K562 (cell line): Measurements from ENCODE around the gene L3MBTL1. TPM values are rescaled to one million over a fixed set of nuclear protein-coding genes. Genes with fewer than 3 reads are reported as not detected.

Experiments
- ATAC-seq: fragments of 200-7000 bp; cut with Tn5 transposase; 3 replicates; pipeline ENCODE4 v1.9.1; 2020; ENCODE audit warnings: moderate library complexity
- BruUV-seq: library from RNA; stranded (reverse); fragments of 400-500 nt; replicated peaks from 2 replicates; lab custom pipeline; 2021; lab: Mats Ljungman, UMichigan
- CTCF ChIA-PET: fragments of 300-600 bp; formaldehyde crosslinking; extraction: SDS; loops from one replicate; lab custom pipeline; 2021; ENCODE audit warnings: low intra/inter-chr PET ratio; lab: Yijun Ruan, JAX
- POLR2A ChIA-PET: fragments of 300-600, 350-650 bp; sonication (Branson Sonifier 250); formaldehyde crosslinking; extraction: SDS; loops from one replicate; lab custom pipeline; 2021; ENCODE audit warnings: antibody characterized with exemption, inconsistent platforms; lab: Yijun Ruan, JAX
- DNase-seq, 4 experiments: peaks; one replicate each; pipeline versions ENCODE4 v3.0.0 to v3.0.0-alpha.2; 2011 to 2018; ENCODE audit warnings: low spot score in 3 of 4, mixed read lengths in 3 of 4; ENCODE audit errors: extremely low read depth in 1 of 4
- FAIRE-seq: peaks from 2 replicates; lab custom pipeline; 2011; peaks lifted over from hg19 to GRCh38; lab: Jason Lieb, UNC
- H2AFZ ChIP-seq: 2 replicates; pipeline ENCODE4 v1.6.0; 2011; ENCODE audit warnings: low read depth, low read length, control low read depth, inconsistent platforms
- H3K27ac ChIP-seq: fragments of 200-600 bp; 3 replicates; pipeline ENCODE4 v1.8.0; 2011; ENCODE audit warnings: low read depth, mild to moderate bottlenecking, control low read depth, inconsistent platforms, low read length, moderate library complexity, mixed read lengths; ENCODE audit errors: extremely low read depth
- H3K27me3 ChIP-seq, 2 experiments: fragments of 300-600 bp in 1 of 2; 2 replicates in 1 of 2; 3 replicates in 1 of 2; pipeline versions ENCODE4 v1.6.0 to v1.8.0; 2011; ENCODE audit warnings: inconsistent platforms in 2 of 2, low read length in 2 of 2, mild to moderate bottlenecking in 1 of 2, mixed read lengths in 1 of 2, moderate library complexity in 1 of 2; ENCODE audit not compliant: control insufficient read depth in 2 of 2, insufficient read depth in 2 of 2
- H3K36me3 ChIP-seq: fragments of 300-600 bp; 3 replicates; pipeline ENCODE4 v1.8.0; 2011; ENCODE audit warnings: mild to moderate bottlenecking, low read length, inconsistent platforms; ENCODE audit not compliant: control insufficient read depth, insufficient read depth
- H3K4me1 ChIP-seq, 2 experiments: fragments of 200-600 bp in 1 of 2; replicated peaks in 1 of 2; 2 replicates in 1 of 2; 3 replicates in 1 of 2; pipeline versions ENCODE4 v1.5.1 to v1.8.0; 2011; ENCODE audit warnings: inconsistent platforms in 2 of 2, low read length in 2 of 2, mild to moderate bottlenecking in 1 of 2, mixed read lengths in 1 of 2, moderate library complexity in 1 of 2; ENCODE audit not compliant: control insufficient read depth in 2 of 2, insufficient read depth in 2 of 2
- H3K4me2 ChIP-seq: 2 replicates; pipeline ENCODE4 v1.6.1; 2011; ENCODE audit warnings: low read length, control low read depth, inconsistent platforms, mixed read lengths; ENCODE audit not compliant: insufficient read depth
- H3K4me3 ChIP-seq: fragments of 200-600 bp; sonication (generic), shearing (Covaris generic); 2 replicates; pipeline ENCODE4 v1.5.1; 2016; ENCODE audit warnings: control low read depth, inconsistent platforms
- H3K79me2 ChIP-seq: fragments of 200-600 bp; 3 replicates; pipeline ENCODE4 v1.8.0; 2011; ENCODE audit warnings: low read length, inconsistent platforms; ENCODE audit not compliant: control insufficient read depth, insufficient read depth
- H3K9ac ChIP-seq, 2 experiments: 2 replicates each; pipeline versions ENCODE4 v1.6.0 to v1.6.1; 2011; ENCODE audit warnings: low read depth in 2 of 2, low read length in 2 of 2, control low read depth in 1 of 2, inconsistent platforms in 1 of 2, mild to moderate bottlenecking in 1 of 2, mixed read lengths in 1 of 2; ENCODE audit not compliant: insufficient read depth in 1 of 2
- H3K9me1 ChIP-seq: one replicate; pipeline ENCODE4 v1.6.0; 2011; ENCODE audit warnings: inconsistent platforms, mild to moderate bottlenecking, low read length, moderate library complexity; ENCODE audit not compliant: control insufficient read depth, insufficient read depth
- H3K9me3 ChIP-seq: replicated peaks from 2 replicates; pipeline ENCODE4 v1.5.1; 2011; ENCODE audit warnings: low read depth, low read length, inconsistent platforms; ENCODE audit not compliant: control insufficient read depth, insufficient read depth
- H4K20me1 ChIP-seq: replicated peaks from 2 replicates; pipeline ENCODE4 v1.6.1; 2011; ENCODE audit warnings: low read length, inconsistent platforms, mixed read lengths; ENCODE audit not compliant: control insufficient read depth, insufficient read depth
- ARID1B ChIP-seq: fragments of 450-650 bp; IDR thresholded peaks from 2 replicates; pipeline ENCODE4 v1.6.1; 2016; ENCODE audit warnings: antibody characterized with exemption, mild to moderate bottlenecking, inconsistent platforms
- BRD9 ChIP-seq: fragments of 450-650 bp; IDR thresholded peaks from 2 replicates; pipeline ENCODE4 v1.6.1; 2018; ENCODE audit warnings: low read depth; ENCODE audit not compliant: partially characterized antibody
- CBX5 ChIP-seq: IDR thresholded peaks from 2 replicates; pipeline ENCODE4 v1.6.1; 2014; ENCODE audit warnings: low read depth, borderline replicate concordance
- EZH2 ChIP-seq: IDR thresholded peaks from 2 replicates; pipeline ENCODE4 v1.6.1; 2012; ENCODE audit warnings: low read depth, mild to moderate bottlenecking, inconsistent platforms, low read length, borderline replicate concordance
- JUND ChIP-seq, 2 experiments: IDR thresholded peaks; 2 replicates in 1 of 2; 3 replicates in 1 of 2; pipeline ENCODE4 v1.6.1; 2011; ENCODE audit warnings: borderline replicate concordance in 2 of 2, low read depth in 2 of 2, low read length in 2 of 2, improper control_type of control experiment in 1 of 2, missing biosample characterization in 1 of 2, missing genetic modification characterization in 1 of 2, missing genetic modification reagents in 1 of 2
- MYBL2 ChIP-seq, 2 experiments: fragments of 450-650 bp in 1 of 2; sonication (generic) in 1 of 2; formaldehyde crosslinking in 1 of 2; IDR thresholded peaks; 2 replicates each; pipeline versions ENCODE4 v1.6.1 to v1.8.1; 2017 to 2022; ENCODE audit warnings: borderline replicate concordance in 1 of 2, inconsistent platforms in 1 of 2, low read depth in 1 of 2, mild to moderate bottlenecking in 1 of 2, missing genetic modification reagents in 1 of 2, moderate library complexity in 1 of 2
- RCOR1 ChIP-seq, 2 experiments: IDR thresholded peaks; 2 replicates each; pipeline ENCODE4 v1.6.1; 2012; ENCODE audit warnings: low read depth in 2 of 2, low read length in 2 of 2, borderline replicate concordance in 1 of 2, improper control_type of control experiment in 1 of 2
- RFX1 ChIP-seq: fragments of 450-650 bp; IDR thresholded peaks from 2 replicates; pipeline ENCODE4 v1.6.1; 2016; ENCODE audit warnings: mild to moderate bottlenecking, moderate library complexity
- STAT5B ChIP-seq: fragments of 250-450 bp; sonication (Bioruptor Pico); IDR thresholded peaks from 2 replicates; pipeline ENCODE4 v1.8.0; 2021; ENCODE audit warnings: mild to moderate bottlenecking, inconsistent platforms
- TCF3 ChIP-seq: sonication (generic); formaldehyde crosslinking; IDR thresholded peaks from 2 replicates; pipeline ENCODE4 v1.4.0; 2020; ENCODE audit warnings: mild to moderate bottlenecking, missing genetic modification reagents
- ZNF324 ChIP-seq: fragments of 250-450 bp; sonication (Bioruptor Pico); IDR thresholded peaks from 2 replicates; pipeline ENCODE4 v1.4.0; 2020; ENCODE audit warnings: mild to moderate bottlenecking
- ZNF699 ChIP-seq: fragments of 250-450 bp; sonication (Bioruptor Pico); IDR thresholded peaks from 2 replicates; pipeline ENCODE4 v1.8.0; 2021; ENCODE audit warnings: mild to moderate bottlenecking, moderate library complexity; ENCODE audit not compliant: insufficient replicate concordance
- WGBS: fragments of 100-300 bp; shearing (Covaris generic); methylation state at CpG from one replicate; pipeline ENCODE4 v1.1.6; 2016; ENCODE audit warnings: low coverage, mixed read lengths; ENCODE audit not compliant: insufficient coverage; ENCODE audit errors: missing lambda C conversion rate; 5-methylcytosine and 5-hydroxymethylcytosine counted together
- in situ Hi-C: fragments of 300-500 bp; cut with MboI; formaldehyde crosslinking; loops from 4 replicates; pipeline ENCODE4 v1.15.0; 2018; ENCODE audit warnings: inconsistent platforms, mixed read lengths
- intact Hi-C: fragments of 100-400 bp; cut with micrococcal nuclease; formaldehyde crosslinking; loops from 2 replicates; pipeline ENCODE4 v1.14.2; 2022
- polyA plus RNA-seq, 8 experiments: library from polyadenylated mRNA; depleted of rRNA in 4 of 8; stranded (reverse) in 5 of 8; unstranded in 3 of 8; fragments of >200 nt; fragmentation: Nextera tagmentation in 2 of 8; fragmentation: Illumina TruSeq in 1 of 8; extraction: Ambion mirVana in 2 of 8; extraction: Trizol in 1 of 8; gene quantifications; 2 replicates each; pipeline versions ENCODE4 v1.2.1 to v1.2.3, GENCODE V29; 2011 to 2014; ENCODE audit warnings: inconsistent platforms in 1 of 8, missing spikeins in 1 of 8
- total RNA-seq, 7 experiments: library from RNA; depleted of rRNA in 6 of 7; stranded (reverse); fragments of >200 nt in 6 of 7; fragmentation: Illumina TruSeq in 2 of 7; extraction: Trizol in 2 of 7; gene quantifications; 2 replicates each; pipeline versions ENCODE4 v1.2.1 to v1.2.3, GENCODE V29; 2011 to 2021; ENCODE audit warnings: low replicate concordance in 1 of 7
- TF ChIP-seq, protein P1 (sequence below): fragments of 150-350 bp; conservative IDR thresholded peaks from 2 replicates; pipeline ENCODE4 v1.6.1; 2014; ENCODE audit warnings: low read length
- TF ChIP-seq, protein P2 (sequence below): fragments of 450-650 bp; IDR thresholded peaks from 2 replicates; pipeline ENCODE4 v1.6.1; 2014; ENCODE audit warnings: low read depth, mild to moderate bottlenecking, moderate library complexity, borderline replicate concordance

L3MBTL1 gene
- total and polyA plus RNA-seq, 9 of the 15 experiments (the other 6 are each of a cell fraction or from before 2014, with no cell fraction given): 0.77 to 10.0 (median 4.4) TPM

DNA sequence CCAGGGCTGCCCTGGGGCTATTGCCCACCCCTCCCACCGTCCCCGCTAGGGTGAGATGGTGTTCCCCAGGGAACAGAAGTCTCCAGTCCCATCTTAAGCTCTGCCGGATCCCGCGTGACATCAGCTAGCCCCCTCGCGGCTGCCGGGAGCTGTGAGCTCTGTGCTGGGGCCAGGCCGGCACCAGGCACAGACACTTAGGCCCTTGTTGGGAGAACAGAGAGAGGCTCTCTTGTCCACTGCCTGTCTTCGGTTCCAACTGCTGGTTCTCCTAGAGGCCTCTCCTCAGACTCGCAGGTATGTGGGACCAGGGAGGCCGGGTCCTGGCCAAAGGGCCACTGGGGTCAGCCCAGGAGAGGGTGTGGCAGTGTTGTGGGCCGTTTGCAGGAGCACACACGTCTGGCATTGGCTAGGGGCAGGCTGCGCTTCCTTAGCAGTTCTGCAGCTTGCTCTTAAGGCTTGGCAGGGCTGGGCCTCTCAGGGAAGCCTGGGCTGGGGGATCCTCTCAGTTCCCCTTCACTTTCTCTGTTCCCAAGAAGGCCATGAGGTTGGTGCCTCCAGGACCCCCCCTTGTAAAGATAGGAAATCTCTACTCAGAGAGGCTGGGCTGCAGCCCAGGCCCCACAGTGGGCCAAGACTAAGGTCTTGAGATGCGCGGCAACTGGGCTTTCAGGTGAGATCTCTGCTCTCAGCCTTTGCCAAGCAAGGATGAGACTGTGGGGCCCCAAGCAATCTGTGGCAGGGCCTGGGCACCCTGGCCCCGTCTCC lies 57.7 kb downstream of the L3MBTL1 start:
- in situ Hi-C loops: no loop called here

More for the DNA sequence above, 57.7 kb downstream of the L3MBTL1 start:
- ATAC-seq: peak; percentile 13; the same call in 1 of the 3 replicates
- H2AFZ ChIP-seq: peak overlapping the region; percentile 19; the same call in 1 of the 2 replicates
- no peak for TF ChIP-seq RCOR1 (IDR thresholded peaks at IDR 0.05; ENCODE audit: borderline replicate concordance in 1 of 2, low read depth in 2 of 2, low read length in 2 of 2)
- TF ChIP-seq ZNF699 (CRISPR knock-in tag): no peak
- no peak for TF ChIP-seq ZNF324 (CRISPR knock-in tag)
- TF ChIP-seq TCF3 (CRISPR knock-in tag): no peak
- no peak for TF ChIP-seq BRD9
- no peak for TF ChIP-seq MYBL2 (IDR thresholded peaks at IDR 0.05; ENCODE audit: low read depth)
- TF ChIP-seq MYBL2 (CRISPR knock-in tag; IDR thresholded peaks at IDR 0.05; ENCODE audit: borderline replicate concordance): no peak
- TF ChIP-seq CBX5: no peak
- TF ChIP-seq RFX1: no peak
- no peak for TF ChIP-seq ARID1B
- TF ChIP-seq STAT5B: no peak
- no peak for TF ChIP-seq JUND (IDR thresholded peaks at IDR 0.05; ENCODE audit: borderline replicate concordance, low read depth, low read length)
- TF ChIP-seq JUND (tag; IDR thresholded peaks at IDR 0.05; ENCODE audit: borderline replicate concordance, low read depth, low read length): no peak
- no peak for TF ChIP-seq EZH2
- TF ChIP-seq, protein P1, sequence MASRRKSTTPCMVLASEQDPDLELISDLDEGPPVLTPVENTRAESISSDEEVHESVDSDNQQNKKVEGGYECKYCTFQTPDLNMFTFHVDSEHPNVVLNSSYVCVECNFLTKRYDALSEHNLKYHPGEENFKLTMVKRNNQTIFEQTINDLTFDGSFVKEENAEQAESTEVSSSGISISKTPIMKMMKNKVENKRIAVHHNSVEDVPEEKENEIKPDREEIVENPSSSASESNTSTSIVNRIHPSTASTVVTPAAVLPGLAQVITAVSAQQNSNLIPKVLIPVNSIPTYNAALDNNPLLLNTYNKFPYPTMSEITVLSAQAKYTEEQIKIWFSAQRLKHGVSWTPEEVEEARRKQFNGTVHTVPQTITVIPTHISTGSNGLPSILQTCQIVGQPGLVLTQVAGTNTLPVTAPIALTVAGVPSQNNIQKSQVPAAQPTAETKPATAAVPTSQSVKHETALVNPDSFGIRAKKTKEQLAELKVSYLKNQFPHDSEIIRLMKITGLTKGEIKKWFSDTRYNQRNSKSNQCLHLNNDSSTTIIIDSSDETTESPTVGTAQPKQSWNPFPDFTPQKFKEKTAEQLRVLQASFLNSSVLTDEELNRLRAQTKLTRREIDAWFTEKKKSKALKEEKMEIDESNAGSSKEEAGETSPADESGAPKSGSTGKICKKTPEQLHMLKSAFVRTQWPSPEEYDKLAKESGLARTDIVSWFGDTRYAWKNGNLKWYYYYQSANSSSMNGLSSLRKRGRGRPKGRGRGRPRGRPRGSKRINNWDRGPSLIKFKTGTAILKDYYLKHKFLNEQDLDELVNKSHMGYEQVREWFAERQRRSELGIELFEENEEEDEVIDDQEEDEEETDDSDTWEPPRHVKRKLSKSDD: no peak
- TF ChIP-seq, protein P2, sequence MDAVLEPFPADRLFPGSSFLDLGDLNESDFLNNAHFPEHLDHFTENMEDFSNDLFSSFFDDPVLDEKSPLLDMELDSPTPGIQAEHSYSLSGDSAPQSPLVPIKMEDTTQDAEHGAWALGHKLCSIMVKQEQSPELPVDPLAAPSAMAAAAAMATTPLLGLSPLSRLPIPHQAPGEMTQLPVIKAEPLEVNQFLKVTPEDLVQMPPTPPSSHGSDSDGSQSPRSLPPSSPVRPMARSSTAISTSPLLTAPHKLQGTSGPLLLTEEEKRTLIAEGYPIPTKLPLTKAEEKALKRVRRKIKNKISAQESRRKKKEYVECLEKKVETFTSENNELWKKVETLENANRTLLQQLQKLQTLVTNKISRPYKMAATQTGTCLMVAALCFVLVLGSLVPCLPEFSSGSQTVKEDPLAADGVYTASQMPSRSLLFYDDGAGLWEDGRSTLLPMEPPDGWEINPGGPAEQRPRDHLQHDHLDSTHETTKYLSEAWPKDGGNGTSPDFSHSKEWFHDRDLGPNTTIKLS: no peak
- no peak overlapping the region for H3K4me3 ChIP-seq
- H3K9me3 ChIP-seq: no peaks in the 10 kb centered on the region
- intact Hi-C loops: no loop called here
- WGBS: 69% methylated on average over 18 of the region's 18 CpGs
- no peak overlapping the region for H3K4me2 ChIP-seq
- H3K27ac ChIP-seq: no peak overlapping the region
- H3K27me3 ChIP-seq: no peaks in the 10 kb centered on the region
- no TSS peak for BruUV-seq
- FAIRE-seq: no peak
- no peak for DNase-seq
- CTCF ChIA-PET: no interaction called here
- H4K20me1 ChIP-seq: no peaks in the 10 kb centered on the region
- POLR2A ChIA-PET: interaction anchor here (0.7 to 0.8 kb wide), 2 partner anchors 9 to 36 kb away, joined by 3 read pairs; no protein-coding TSS in a partner anchor
- H3K9me1 ChIP-seq: no peaks in the 10 kb centered on the region
- H3K9ac ChIP-seq: peak overlapping the region in 1 of 2 experiments; percentile 69; a peak in 2 of 4 replicates
- H3K36me3 ChIP-seq: no peaks in the 10 kb centered on the region
- peaks cover 0 to 6% of the 10 kb centered on the region in 2 experiments; a peak in 2 of 5 replicates for H3K4me1 ChIP-seq
- H3K79me2 ChIP-seq: no peaks in the 10 kb centered on the region
